Measurements from ENCODE around the gene PHC2.
"Not testable (repeated sequence)": the region's sequence is repeated elsewhere in the genome, so short reads cannot be mapped to it uniquely, and the experiment has no call there.

The PHC2 gene

DNA sequence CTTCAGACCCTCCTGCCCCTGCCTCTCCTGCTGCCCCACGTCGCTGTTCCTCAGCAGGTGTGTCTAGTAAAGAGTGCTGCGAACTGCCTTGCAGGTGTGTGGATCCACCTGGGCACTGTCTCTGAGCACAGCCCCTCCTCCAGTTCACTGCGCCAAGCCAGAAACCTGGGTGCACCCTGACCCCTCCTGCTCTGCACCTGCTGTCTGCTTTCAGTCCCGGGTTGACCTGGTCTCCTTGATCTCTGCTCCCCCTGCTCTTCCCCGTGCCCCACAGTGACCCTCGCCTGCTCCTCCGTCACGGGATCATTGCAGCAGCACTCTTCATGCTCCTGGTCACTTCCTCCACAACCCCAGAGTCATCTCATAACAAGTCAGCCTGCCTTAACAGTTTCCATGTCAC, 116.5 kb downstream of the PHC2 start:
- H3K4me3 ChIP-seq (ENCODE audit: low read depth, low read length) = no peak overlapping the region
- TF ChIP-seq, protein P1, sequence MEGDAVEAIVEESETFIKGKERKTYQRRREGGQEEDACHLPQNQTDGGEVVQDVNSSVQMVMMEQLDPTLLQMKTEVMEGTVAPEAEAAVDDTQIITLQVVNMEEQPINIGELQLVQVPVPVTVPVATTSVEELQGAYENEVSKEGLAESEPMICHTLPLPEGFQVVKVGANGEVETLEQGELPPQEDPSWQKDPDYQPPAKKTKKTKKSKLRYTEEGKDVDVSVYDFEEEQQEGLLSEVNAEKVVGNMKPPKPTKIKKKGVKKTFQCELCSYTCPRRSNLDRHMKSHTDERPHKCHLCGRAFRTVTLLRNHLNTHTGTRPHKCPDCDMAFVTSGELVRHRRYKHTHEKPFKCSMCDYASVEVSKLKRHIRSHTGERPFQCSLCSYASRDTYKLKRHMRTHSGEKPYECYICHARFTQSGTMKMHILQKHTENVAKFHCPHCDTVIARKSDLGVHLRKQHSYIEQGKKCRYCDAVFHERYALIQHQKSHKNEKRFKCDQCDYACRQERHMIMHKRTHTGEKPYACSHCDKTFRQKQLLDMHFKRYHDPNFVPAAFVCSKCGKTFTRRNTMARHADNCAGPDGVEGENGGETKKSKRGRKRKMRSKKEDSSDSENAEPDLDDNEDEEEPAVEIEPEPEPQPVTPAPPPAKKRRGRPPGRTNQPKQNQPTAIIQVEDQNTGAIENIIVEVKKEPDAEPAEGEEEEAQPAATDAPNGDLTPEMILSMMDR (IDR thresholded peaks at IDR 0.05; ENCODE audit: insufficient read depth, low read depth, low read length, missing control alignments) = no peak
- no peak for DNase-seq (ENCODE audit: low read depth)

DNA sequence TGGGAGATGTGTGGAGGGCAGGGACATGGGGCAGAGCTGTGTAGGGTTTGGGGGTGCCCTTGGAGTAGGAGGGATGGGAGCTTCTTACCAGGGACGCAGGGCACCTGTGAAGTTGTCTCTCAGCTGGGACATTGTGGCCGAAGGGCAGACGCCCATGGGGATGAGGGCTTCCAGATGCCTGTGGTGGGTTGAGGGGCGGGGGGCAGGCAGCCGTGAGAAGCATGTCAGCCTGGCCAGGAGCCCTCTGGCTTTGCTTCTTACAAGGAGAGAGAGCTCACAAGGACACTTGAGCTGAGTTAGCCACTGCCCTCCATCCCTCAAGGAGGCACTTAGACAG, 118.5 kb downstream of the PHC2 start:
- DNase-seq (ENCODE audit: low read depth) = no peak

DNA sequence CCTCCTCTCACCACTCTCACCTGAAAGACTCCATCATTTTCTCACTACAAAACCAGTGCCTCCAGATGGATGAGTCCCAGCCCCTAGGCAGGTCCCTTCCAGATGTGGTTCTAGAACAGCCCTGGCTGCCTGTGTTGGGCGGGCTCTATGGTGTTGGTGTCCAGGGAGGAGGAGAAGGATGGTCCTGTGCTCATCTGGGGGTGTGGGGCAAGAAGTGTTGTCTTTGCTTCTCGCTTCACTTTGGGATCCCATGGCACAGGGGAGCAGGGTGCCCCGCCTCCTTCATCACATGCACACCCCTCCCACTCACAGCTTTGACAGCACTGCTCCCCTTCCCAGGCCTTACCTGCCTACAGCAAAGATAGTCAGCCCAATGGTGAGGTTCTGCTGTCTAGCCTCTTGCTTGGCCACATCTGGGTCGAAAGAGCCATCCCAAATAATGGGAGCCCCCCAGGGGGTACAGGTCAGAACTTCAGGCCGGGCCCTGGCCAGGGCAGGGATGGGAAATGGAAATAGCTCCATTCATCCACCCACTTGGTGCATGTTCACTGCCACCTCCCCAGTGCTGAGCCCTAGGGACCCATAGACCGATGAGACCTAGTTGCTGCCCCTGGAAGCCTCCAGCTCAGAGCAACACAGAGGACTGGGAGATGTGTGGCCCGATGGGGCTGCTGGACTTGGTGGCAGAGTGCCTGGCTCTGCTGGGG, 119.0 kb downstream of the PHC2 start:
- TF ChIP-seq, protein P1 (IDR thresholded peaks at IDR 0.05; ENCODE audit: insufficient read depth, low read depth, low read length, missing control alignments) = no peak
- no peak overlapping the region for H3K4me3 ChIP-seq (ENCODE audit: low read depth, low read length)
- no peak for DNase-seq (ENCODE audit: low read depth)

More for the DNA sequence above, 118.5 kb downstream of the PHC2 start:
- TF ChIP-seq, protein P1 (IDR thresholded peaks at IDR 0.05; ENCODE audit: insufficient read depth, low read depth, low read length, missing control alignments) = no peak
- H3K4me3 ChIP-seq (ENCODE audit: low read depth, low read length) = no peak overlapping the region

DNA sequence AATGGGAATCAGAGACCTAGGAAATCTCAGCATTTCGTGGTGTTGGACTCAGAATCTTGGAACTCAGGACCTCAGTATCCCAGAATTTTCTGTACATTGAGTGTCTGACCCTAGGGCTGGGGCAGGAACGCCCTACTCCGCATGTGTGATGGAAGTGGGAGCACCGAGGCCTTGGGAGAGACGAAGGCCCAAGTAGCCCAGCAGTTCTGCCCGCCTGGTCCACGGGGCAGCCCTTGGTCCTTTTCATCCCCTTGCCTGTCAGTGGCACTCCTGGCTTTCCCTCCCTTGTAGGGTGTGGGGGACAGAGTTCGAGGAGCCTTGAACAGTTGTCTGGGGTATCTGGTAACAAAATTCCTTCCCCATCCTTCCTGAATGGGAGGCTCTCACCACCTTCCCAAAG, 120.2 kb downstream of the PHC2 start:
- TF ChIP-seq, protein P1 (IDR thresholded peaks at IDR 0.05; ENCODE audit: insufficient read depth, low read depth, low read length, missing control alignments) = no peak
- DNase-seq (ENCODE audit: low read depth) = no peak
- no peak overlapping the region for H3K4me3 ChIP-seq (ENCODE audit: low read depth, low read length)

DNA sequence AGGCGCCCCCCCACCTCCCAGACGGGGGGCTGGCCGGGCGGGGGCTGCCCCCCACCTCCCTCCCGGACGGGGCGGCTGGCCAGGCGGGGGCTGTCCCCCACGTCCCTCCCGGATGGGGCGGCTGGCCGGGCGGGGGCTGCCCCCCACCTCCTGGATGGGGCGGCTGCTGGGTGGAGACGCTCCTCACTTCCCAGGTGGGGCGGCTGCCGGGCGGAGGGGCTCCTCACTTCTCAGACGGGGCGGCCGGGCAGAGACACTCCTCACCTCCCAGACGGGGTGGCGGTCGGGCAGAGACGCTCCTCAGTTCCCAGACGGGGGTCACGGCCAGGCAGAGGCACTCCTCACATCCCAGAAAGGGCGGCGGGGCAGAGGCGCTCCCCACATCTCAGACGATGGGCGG, 121.5 kb downstream of the PHC2 start:
- DNase-seq (ENCODE audit: low read depth); H3K4me3 ChIP-seq (ENCODE audit: low read depth, low read length): not testable (repeated sequence)

DNA sequence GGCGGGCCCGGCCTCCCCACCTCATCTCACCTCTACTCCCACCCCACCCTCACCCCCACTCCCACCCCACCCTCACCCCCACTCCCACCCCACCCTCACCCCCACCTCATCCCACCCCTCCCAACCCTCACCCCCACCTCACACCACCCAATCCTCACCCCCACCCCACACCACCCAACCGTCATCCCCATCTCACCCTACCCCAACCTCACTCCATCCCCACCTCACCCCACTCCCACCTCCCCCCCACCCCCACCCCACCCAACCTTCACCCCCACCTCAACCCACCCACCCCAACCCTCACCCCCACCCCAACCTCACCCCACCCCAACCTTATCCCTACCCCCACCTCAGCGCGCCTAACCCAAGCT, 123.4 kb downstream of the PHC2 start:
- TF ChIP-seq, protein P1 (IDR thresholded peaks at IDR 0.05; ENCODE audit: insufficient read depth, low read depth, low read length, missing control alignments) = no peak
- no peak for DNase-seq (ENCODE audit: low read depth)
- no peak overlapping the region for H3K4me3 ChIP-seq (ENCODE audit: low read depth, low read length)

DNA sequence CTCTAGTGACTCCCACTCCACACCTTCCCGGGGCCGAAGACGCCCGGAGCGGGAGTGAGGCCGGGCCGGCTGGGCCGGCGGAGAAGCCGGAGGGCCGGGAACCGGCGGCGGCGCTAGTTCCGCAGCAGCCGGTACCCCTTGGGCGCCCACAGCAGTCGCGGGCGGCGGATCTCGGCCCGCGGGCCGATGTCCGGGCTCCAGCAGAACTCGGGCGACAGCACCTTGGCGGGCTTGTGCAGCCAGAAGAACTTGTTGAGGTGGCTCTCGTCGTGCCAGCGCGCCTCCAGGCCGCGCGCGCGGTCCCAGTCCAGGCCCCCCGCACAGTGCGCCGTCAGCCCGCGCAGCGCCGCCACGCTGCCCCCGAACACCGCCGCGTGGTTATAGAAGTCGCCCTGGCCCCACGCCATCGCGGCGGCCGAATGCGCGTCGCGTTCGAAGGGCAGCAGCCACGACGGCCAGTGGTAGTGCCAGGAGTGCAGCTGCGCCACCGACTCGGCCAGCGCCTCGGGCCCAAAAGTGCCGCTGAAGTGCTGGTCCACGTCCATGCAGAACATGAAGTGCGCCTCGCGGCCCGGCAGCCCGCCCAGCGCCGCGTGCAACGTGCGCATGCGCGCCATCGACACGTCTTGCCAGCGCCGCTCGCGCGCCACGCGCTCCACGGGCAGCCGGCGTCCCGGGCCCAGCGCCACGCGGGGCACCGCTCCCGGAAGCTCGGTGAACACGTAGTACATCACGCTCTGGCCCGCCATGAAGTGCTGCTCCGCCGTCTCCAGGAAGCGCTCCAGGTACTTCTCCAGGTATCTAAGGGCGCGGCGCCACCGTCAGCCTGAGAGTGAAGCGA, 124.0 kb downstream of the PHC2 start:
- no peak overlapping the region for H3K4me3 ChIP-seq (ENCODE audit: low read depth, low read length)
- DNase-seq (ENCODE audit: low read depth) = no peak
- TF ChIP-seq, protein P1 (IDR thresholded peaks at IDR 0.05; ENCODE audit: insufficient read depth, low read depth, low read length, missing control alignments) = no peak
